NCI-H1048 (cell line): ENCODE results near the gene OR7A10.
"Not testable (repeated sequence)": the region's sequence is repeated elsewhere in the genome, so short reads cannot be mapped to it uniquely, and the experiment has no call there.

Source experiments
- DNase-seq: peaks from one replicate; lab custom pipeline; 2025; lab: John Stamatoyannopoulos, UW

The OR7A10 gene

GRCh38 chr19:14795078-14795721 lies 53.5 kb downstream of the OR7A10 start:
- DNase-seq: no peak

- DNase-seq: not testable (repeated sequence)
Observed at GRCh38 chr19:14792250-14792649, 56.5 kb downstream of the OR7A10 start.
